Activated CD4-positive, alpha-beta T cell treated with anti-CD3 and anti-CD28 coated beads for 36 hours (primary cell): ENCODE data around the gene PPP2R3B. TPM values are rescaled to one million over a fixed set of nuclear protein-coding genes. Genes with fewer than 3 reads are reported as not detected.
"Not testable (repeated sequence)": the region's sequence is repeated elsewhere in the genome, so short reads cannot be mapped to it uniquely, and the experiment has no call there.

Source experiments
- ATAC-seq: fragments of 200-7000 bp; cut with Tn5 transposase; one replicate; pipeline ENCODE4 v1.10.0; 2021; ENCODE audit warnings: mild to moderate bottlenecking, moderate library complexity
- CTCF ChIA-PET: fragments of 350-600 bp; sonication (Branson Sonifier 250); formaldehyde crosslinking; loops from one replicate; lab custom pipeline; 2021; ENCODE audit warnings: antibody characterized with exemption; lab: Charles Lee
- POLR2A ChIA-PET: fragments of 350-600 bp; sonication (Branson Sonifier 250); formaldehyde crosslinking; loops from one replicate; lab custom pipeline; 2021; ENCODE audit warnings: antibody characterized with exemption, inconsistent platforms; lab: Charles Lee
- DNase-seq: peaks from one replicate; pipeline ENCODE4 v3.0.0-alpha.2; 2020
- H3K27ac Mint-ChIP-seq: one replicate; pipeline ENCODE4 v1.8.0; 2021; ENCODE audit warnings: mixed read lengths
- H3K27me3 Mint-ChIP-seq: one replicate; pipeline ENCODE4 v1.8.0; 2021; ENCODE audit warnings: mixed read lengths
- H3K36me3 Mint-ChIP-seq: one replicate; pipeline ENCODE4 v1.8.0; 2021; ENCODE audit warnings: low read depth, mixed read lengths
- H3K4me1 Mint-ChIP-seq: one replicate; pipeline ENCODE4 v1.8.0; 2021; ENCODE audit warnings: mixed read lengths
- H3K4me3 Mint-ChIP-seq: one replicate; pipeline ENCODE4 v1.8.0; 2021; ENCODE audit warnings: mild to moderate bottlenecking, moderate library complexity, mixed read lengths
- H3K9me3 Mint-ChIP-seq: one replicate; pipeline ENCODE4 v1.8.0; 2021; ENCODE audit warnings: low read depth, mixed read lengths
- intact Hi-C, 2 experiments: fragments of 100-400 bp; cut with DNase I in 1 of 2; cut with micrococcal nuclease in 1 of 2; formaldehyde crosslinking; loops; one replicate each; pipeline versions ENCODE4 v1.14.2 to v1.15.1; 2022 to 2024; cut with DNase I, micrococcal nuclease
- total RNA-seq, 2 experiments: library from RNA; stranded (reverse); gene quantifications; one replicate each; pipeline ENCODE4 v1.2.3, GENCODE V29; 2021

Gene PPP2R3B
- total RNA-seq, 2 experiments from 2014 or later, result 23.3 to 26.8 TPM

GRCh38 chrX:397575-397974 is 10.9 kb upstream of the PPP2R3B start:
- Mint-ChIP-seq H3K9me3 (no peaks in the 10 kb centered on the region), H3K36me3 (no peaks in the 10 kb centered on the region), H3K4me1 (no peaks in the 10 kb centered on the region), H3K4me3 (no peak overlapping the region), H3K27ac (no peak overlapping the region), H3K27me3 (no peaks in the 10 kb centered on the region)
- DNase-seq (no peak), ATAC-seq (no peak)
- CTCF ChIA-PET, result no interaction called here
- POLR2A ChIA-PET, result no interaction called here
- intact Hi-C loops, result no loop called here

GRCh38 chrX:394830-395229 is 8.1 kb upstream of the PPP2R3B start:
- ATAC-seq, result no peak
- CTCF ChIA-PET, result no interaction called here

GRCh38 chrX:392575-392846 is 5.8 kb upstream of the PPP2R3B start:
- peaks cover 3% of the 10 kb centered on the region for H3K4me1 Mint-ChIP-seq
- no peaks in the 10 kb centered on the region for H3K27me3 Mint-ChIP-seq
- DNase-seq (no peak), ATAC-seq (no peak)
- POLR2A ChIA-PET, result no interaction called here
- H3K9me3 Mint-ChIP-seq, result no peaks in the 10 kb centered on the region
- H3K36me3 Mint-ChIP-seq, result no peaks in the 10 kb centered on the region
- no peak overlapping the region for H3K27ac Mint-ChIP-seq
- intact Hi-C loops, result no loop called here
- CTCF ChIA-PET, result no interaction called here
- no peak overlapping the region for H3K4me3 Mint-ChIP-seq

More at GRCh38 chrX:394830-395229, 8.1 kb upstream of the PPP2R3B start:
- Mint-ChIP-seq H3K4me3 (no peak overlapping the region), H3K27ac (no peak overlapping the region), H3K4me1 (no peaks in the 10 kb centered on the region), H3K36me3 (no peaks in the 10 kb centered on the region), H3K27me3 (no peaks in the 10 kb centered on the region), H3K9me3 (no peaks in the 10 kb centered on the region)
- DNase-seq, result no peak
- POLR2A ChIA-PET, result no interaction called here
- intact Hi-C loops, result no loop called here

- DNase-seq (no peak), ATAC-seq (no peak)
- H3K4me1 Mint-ChIP-seq, result peaks cover 8% of the 10 kb centered on the region
- intact Hi-C loops, result no loop called here
- ChIA-PET CTCF (no interaction called here), POLR2A (no interaction called here)
- H3K27ac Mint-ChIP-seq, result no peak overlapping the region
- no peaks in the 10 kb centered on the region for H3K9me3 Mint-ChIP-seq
- peaks cover 3% of the 10 kb centered on the region for H3K36me3 Mint-ChIP-seq
- no peak overlapping the region for H3K4me3 Mint-ChIP-seq
- H3K27me3 Mint-ChIP-seq, result no peaks in the 10 kb centered on the region
Measured at GRCh38 chrX:391717-392574, 5.2 kb upstream of the PPP2R3B start.

GRCh38 chrX:390459-390858 is 3.8 kb upstream of the PPP2R3B start:
- intact Hi-C loops, result no loop called here
- peaks cover 8% of the 10 kb centered on the region for H3K4me1 Mint-ChIP-seq
- ATAC-seq, result no peak
- no peaks in the 10 kb centered on the region for H3K27me3 Mint-ChIP-seq
- no peak overlapping the region for H3K4me3 Mint-ChIP-seq
- no peak overlapping the region for H3K27ac Mint-ChIP-seq
- peaks cover 3% of the 10 kb centered on the region for H3K36me3 Mint-ChIP-seq
- ChIA-PET CTCF (no interaction called here), POLR2A (no interaction called here)
- H3K9me3 Mint-ChIP-seq, result no peaks in the 10 kb centered on the region
- DNase-seq, result no peak

- DNase-seq (no peak), ATAC-seq (no peak)
- POLR2A ChIA-PET, result no interaction called here
- intact Hi-C loops, result loop anchor here in 1 of 2 experiments (5.0 kb wide), 1 partner anchor 1063 kb away; the partner anchor contains the start of gene ASMTL
- Mint-ChIP-seq H3K36me3 (peaks cover 3% of the 10 kb centered on the region), H3K9me3 (no peaks in the 10 kb centered on the region), H3K27me3 (no peaks in the 10 kb centered on the region), H3K4me3 (no peak overlapping the region), H3K27ac (no peak overlapping the region), H3K4me1 (peaks cover 8% of the 10 kb centered on the region)
- CTCF ChIA-PET, result no interaction called here
Measured at GRCh38 chrX:389021-389441, 2.3 kb upstream of the PPP2R3B start.

- H3K4me1 Mint-ChIP-seq, result peaks cover 8% of the 10 kb centered on the region
- intact Hi-C loops, result loop anchor here (1.0 to 5.0 kb wide), 3 partner anchors 69 to 1149 kb away; partner anchors contain the start of genes GTPBP6 (in 2 of the 2), ASMTL (in 1 of the 2) and P2RY8 (in 1 of the 2)
- H3K36me3 Mint-ChIP-seq, result peaks cover 3% of the 10 kb centered on the region
- ChIA-PET POLR2A (no interaction called here), CTCF (no interaction called here)
- peak overlapping the region; percentile 96 for H3K27ac Mint-ChIP-seq
- H3K27me3 Mint-ChIP-seq, result no peaks in the 10 kb centered on the region
- no peak for ATAC-seq
- H3K4me3 Mint-ChIP-seq, result peak overlapping the region; percentile 88
- DNase-seq, result no peak
- no peaks in the 10 kb centered on the region for H3K9me3 Mint-ChIP-seq
Measured at GRCh38 chrX:387729-388128, 1.0 kb upstream of the PPP2R3B start.

- intact Hi-C loops, result loop anchor here in 1 of 2 experiments (1.0 to 5.0 kb wide), 5 partner anchors 29 to 1150 kb away; partner anchors contain the start of genes ASMTL, P2RY8 and SLC25A6
- no peaks in the 10 kb centered on the region for H3K27me3 Mint-ChIP-seq
- H3K4me1 Mint-ChIP-seq, result peaks cover 8% of the 10 kb centered on the region
- peak overlapping the region; percentile 88 for H3K4me3 Mint-ChIP-seq
- POLR2A ChIA-PET, result no interaction called here
- H3K27ac Mint-ChIP-seq, result no peak overlapping the region
- ATAC-seq (peak; percentile 10), DNase-seq (peak; percentile 63)
- H3K9me3 Mint-ChIP-seq, result no peaks in the 10 kb centered on the region
- H3K36me3 Mint-ChIP-seq, result peaks cover 3% of the 10 kb centered on the region
- CTCF ChIA-PET, result no interaction called here
Measured at GRCh38 chrX:386239-386767, 404 bp downstream of the PPP2R3B start.

GRCh38 chrX:385736-386135 is 971 bp downstream of the PPP2R3B start:
- intact Hi-C loops, result loop anchor here in 1 of 2 experiments (1.0 to 5.0 kb wide), 5 partner anchors 28 to 1151 kb away; partner anchors contain the start of genes ASMTL, P2RY8 and SLC25A6
- H3K36me3 Mint-ChIP-seq, POLR2A ChIA-PET, H3K27me3 Mint-ChIP-seq, H3K4me1 Mint-ChIP-seq, H3K9me3 Mint-ChIP-seq, DNase-seq, ATAC-seq, CTCF ChIA-PET, H3K27ac Mint-ChIP-seq: not testable (repeated sequence)
- peak overlapping the region; percentile 62 for H3K4me3 Mint-ChIP-seq

GRCh38 chrX:384861-385260 is 1.8 kb downstream of the PPP2R3B start:
- Mint-ChIP-seq H3K27me3 (no peaks in the 10 kb centered on the region), H3K36me3 (peaks cover 3% of the 10 kb centered on the region), H3K9me3 (no peaks in the 10 kb centered on the region), H3K27ac (no peak overlapping the region), H3K4me3 (no peak overlapping the region), H3K4me1 (peaks cover 8% of the 10 kb centered on the region)
- CTCF ChIA-PET, result no interaction called here
- DNase-seq, result no peak
- POLR2A ChIA-PET, result no interaction called here
- intact Hi-C loops, result loop anchor here in 1 of 2 experiments (5.0 kb wide), 1 partner anchor 1067 kb away; the partner anchor contains the start of gene ASMTL
- no peak for ATAC-seq

- peak; percentile 41 for DNase-seq
- ATAC-seq, result peak; percentile 35
- Mint-ChIP-seq H3K27me3 (peaks cover 19% of the 10 kb centered on the region), H3K36me3 (peaks cover 1% of the 10 kb centered on the region), H3K4me1 (peaks cover 16% of the 10 kb centered on the region), H3K9me3 (no peaks in the 10 kb centered on the region), H3K4me3 (no peak overlapping the region), H3K27ac (no peak overlapping the region)
- POLR2A ChIA-PET, result no interaction called here
- intact Hi-C loops, result no loop called here
- CTCF ChIA-PET, result no interaction called here
Measured at GRCh38 chrX:378443-378842, 8.3 kb downstream of the PPP2R3B start.

- H3K9me3 Mint-ChIP-seq, ATAC-seq, DNase-seq, H3K4me3 Mint-ChIP-seq, POLR2A ChIA-PET, CTCF ChIA-PET, intact Hi-C loops, H3K27ac Mint-ChIP-seq: not testable (repeated sequence)
- peaks cover 34% of the 10 kb centered on the region for H3K27me3 Mint-ChIP-seq
- peaks cover 12% of the 10 kb centered on the region for H3K36me3 Mint-ChIP-seq
- H3K4me1 Mint-ChIP-seq, result peaks cover 29% of the 10 kb centered on the region
Measured at GRCh38 chrX:376206-376605, 10.5 kb downstream of the PPP2R3B start.
